ENCODE data around the gene NR2C1.

The NR2C1 gene

DNA sequence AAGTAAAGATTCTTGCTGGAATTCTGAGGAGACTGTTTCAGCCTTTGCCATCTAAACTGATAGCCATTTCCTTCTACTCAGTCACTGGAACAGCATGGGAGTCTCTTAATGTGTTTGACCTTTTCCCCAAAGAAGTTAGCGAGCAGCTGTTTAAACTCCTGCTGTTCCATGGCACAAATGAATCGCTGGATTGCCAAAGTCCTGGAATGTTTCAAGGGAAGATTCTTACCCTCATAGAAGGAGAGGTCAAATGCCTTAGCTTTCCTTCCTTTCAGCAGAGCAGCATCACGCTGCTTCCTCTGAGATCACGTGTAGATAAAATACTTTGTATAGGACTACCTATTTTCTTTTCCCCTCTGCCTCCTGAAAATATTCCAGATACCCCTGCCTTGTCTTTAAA, 10.5 kb upstream of the NR2C1 start:
- no peak for DNase-seq (ENCODE audit: low spot score)

DNA sequence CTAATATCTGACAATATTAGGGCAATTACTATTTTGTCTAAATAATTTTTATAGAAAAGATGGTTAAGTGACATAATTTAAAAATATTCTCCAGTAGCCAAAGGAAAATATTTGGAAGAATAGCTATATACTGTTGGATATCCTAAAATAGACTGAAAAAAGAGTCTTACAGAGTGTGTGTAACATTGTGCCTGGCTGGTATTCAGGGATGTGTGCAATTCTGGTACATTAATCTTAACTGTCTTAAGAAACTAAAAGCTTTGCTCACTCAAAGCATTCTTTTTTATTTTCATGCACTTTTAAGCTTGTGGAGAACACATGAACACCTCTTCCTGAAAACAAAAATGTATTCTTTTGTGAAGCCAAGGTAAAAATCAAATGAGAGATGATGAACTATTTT, 10.1 kb upstream of the NR2C1 start:
- DNase-seq (ENCODE audit: low spot score) = no peak

DNA sequence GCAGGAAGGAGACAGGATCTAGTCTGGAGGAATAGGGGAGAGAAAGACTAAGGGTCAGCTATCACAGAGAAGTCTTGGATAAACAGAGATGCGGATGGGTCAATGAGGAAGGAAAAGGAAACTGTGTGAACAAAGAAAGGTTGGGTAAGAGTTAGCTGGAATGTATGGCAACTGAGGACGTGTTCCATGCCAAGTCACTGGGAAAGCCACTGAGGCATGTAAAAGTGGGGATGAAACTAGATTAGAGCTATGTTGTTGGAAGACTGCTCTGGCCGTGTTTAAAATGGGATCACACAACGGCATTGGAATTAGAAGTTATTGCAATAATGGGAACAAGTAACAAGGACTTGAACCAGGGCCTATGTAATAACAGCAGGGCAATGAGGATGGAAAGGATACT, 3.9 kb upstream of the NR2C1 start:
- no peak for DNase-seq (ENCODE audit: low spot score)

DNA sequence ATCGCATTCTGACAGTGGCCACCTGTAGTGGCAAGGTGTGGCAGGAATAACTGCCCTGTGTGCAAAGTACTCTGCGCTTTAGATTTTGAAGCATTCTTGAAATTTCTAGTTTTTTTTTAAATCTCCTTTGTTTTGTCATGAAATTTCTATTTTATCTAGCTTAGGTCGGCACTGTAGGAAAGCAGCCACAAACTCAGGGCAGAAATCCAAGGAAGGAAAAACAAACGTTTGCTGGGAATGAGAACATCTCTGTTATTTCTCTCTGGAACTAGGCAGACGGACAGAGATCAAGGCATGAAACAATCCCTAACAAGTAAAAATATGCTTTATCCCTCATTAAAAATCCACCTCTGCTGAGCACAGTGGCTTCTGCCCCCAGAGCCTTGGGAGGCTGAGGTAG, 1.3 kb upstream of the NR2C1 start:
- DNase-seq (ENCODE audit: low spot score) = no peak

DNA sequence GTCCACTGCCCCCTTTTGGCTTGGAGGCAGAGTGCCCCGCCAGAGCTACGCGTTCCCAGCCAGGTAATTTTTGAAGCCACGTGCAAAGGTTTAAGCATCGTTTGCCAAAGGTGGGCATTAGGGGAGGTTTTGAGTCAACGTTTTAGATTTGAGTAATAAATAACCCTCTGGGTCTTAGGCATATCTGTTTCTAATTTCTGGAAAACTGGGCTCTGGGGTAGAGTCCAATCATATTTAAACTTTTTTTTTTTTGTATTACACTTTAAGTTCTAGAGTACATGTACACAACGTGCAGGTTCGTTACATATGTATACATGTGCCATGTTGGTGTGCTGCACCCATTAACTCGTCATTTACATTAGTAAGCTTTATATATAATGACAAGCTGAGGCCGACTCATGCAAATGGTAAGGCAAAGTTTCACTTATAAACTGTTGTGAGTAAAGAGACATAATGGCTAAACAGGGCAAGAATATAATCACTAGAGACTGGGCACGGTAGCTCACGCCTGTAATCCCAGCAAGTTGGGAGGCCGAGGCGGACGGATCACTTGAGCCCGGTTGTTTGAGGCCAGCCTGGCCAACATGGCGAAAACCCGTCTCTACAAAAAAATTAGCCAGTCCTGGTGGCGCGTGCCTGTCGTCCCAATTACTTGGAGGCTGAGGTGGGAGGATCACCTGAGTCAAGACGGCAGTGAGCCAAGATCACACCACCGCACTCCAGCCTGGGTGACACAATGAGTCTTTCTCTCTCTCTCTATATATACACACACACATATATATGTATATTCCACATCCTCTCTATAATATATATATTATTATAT, 491 bp upstream of the NR2C1 start:
- no peak for DNase-seq (ENCODE audit: low spot score)

DNA sequence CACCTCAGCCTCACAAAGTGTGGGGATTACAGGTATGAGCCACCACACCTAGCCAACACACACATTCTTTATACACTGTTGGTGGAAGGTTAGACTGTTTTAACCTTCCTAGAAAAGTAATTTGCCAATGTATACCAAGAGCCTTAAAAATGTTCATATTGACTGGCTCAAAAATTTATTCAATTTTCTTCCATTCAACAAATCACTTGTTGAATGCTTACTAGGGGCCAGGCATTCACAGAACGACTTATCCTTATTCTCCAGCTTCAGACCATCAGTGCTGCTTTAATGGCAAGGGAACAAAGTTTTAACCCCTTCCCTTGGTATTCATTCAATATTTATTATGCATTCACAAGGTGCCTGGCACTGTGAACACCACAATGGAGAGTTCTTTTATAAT, 3.0 kb downstream of the NR2C1 start:
- no peak for DNase-seq (ENCODE audit: low spot score)

DNA sequence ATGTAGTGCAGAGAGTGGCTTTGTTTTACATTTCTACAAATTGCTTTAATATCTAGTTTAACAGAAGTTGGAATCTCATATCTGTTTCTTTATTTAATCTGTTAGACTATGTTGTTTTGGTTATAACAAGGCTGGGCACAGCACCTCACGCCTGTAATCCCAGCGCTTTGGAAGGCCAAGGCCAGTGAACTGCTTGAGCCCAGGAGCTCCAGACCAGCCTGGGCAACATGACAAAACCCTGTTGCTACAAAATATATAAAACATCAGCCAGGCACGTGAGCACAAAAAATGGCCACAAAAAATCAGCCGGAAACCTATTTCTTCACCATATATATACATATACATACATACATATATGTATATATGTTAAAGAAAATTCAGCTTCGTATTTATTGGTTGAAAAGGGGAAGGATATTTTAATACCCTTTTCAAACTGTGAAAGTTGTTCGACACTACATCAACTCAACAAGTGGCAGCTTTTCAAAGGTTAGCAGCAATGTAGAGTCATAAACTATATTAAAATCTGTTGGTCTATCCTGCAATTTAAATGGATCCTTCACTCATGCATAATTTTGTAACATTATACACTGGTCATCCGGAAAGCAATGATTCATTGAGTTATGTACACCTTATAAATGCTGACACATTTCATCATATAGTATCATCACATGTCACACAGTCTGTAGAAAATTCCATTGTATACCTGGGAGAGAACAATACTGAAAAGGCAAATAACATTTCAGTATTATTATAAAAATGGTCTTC, 7.1 kb downstream of the NR2C1 start:
- DNase-seq (ENCODE audit: low spot score) = peak; percentile 32

DNA sequence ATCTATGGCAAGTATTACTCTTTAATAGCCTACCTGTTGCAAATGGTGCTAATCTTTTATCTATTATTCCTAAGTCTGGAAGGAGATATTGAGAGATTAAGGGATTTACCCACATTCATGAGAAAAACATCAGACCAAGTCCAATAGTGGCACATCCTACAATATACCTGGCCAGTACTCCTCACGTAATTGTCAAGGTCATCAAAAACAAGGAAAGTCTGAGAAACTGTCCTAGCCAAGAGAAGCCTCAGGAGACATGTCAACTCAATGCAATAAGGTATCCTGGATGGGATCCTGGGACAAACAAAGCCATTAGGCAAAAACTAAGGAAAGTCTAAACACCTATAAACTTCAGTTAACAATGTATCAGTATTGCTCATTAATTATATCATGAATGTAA, 12.5 kb downstream of the NR2C1 start:
- no peak for DNase-seq (ENCODE audit: low spot score)

DNA sequence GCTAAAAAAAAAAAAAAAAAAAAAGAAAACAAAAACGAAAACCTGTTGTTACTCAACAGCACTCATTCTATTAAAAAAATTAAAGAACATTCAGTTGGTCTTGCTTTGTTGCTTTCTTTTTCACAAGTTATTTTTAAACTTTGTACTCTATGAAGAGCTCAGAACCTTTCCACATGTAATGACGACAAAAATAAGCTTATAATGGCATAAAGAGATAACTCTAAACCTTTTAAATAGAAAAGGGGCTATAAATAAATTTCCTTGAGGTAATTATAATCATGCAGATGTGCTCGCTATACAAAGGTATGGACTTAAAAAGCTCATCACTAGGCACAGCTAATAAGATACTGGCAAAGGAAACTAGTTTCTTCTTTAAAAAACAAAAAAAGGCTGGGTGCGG, 13.4 kb downstream of the NR2C1 start:
- DNase-seq (ENCODE audit: low spot score) = no peak

DNA sequence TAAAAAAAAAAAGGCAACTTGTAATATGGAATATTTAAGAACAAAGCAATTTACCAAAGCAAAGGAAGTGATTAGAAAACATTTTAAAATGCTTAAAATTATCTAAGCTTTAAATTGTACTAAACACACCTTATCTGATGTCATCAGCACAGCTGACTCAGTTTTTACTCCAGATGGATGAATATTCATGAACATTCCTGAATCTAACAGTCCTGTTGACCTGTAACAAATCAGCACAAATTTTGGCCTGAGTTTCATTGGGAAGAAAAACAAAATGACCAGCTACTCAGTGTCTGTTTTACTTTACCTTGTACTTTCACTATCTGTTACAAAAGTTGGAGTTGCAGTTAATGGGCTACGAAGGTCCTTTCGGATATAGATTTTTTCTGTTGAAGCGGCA, 16.0 kb downstream of the NR2C1 start:
- DNase-seq (ENCODE audit: low spot score) = no peak

DNA sequence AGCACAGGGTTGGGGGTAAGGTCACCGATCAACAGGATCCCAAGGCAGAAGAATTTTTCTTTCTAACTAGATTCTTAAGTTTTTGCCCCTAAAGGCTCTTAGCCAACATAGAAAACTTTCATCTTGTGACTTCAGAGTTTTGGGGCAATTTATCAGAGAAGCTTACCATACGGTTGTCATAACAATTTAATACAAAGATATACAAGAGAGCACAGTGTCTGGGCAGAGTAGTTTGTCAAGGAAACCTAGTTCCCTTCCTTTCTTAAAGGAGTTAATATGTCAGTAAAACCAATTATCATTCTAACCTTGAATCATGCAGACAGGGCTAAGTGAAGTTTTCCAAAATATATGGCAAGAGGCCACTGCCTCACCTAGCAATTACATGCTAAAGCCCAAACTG, 18.4 kb downstream of the NR2C1 start:
- no peak for DNase-seq (ENCODE audit: low spot score)

DNA sequence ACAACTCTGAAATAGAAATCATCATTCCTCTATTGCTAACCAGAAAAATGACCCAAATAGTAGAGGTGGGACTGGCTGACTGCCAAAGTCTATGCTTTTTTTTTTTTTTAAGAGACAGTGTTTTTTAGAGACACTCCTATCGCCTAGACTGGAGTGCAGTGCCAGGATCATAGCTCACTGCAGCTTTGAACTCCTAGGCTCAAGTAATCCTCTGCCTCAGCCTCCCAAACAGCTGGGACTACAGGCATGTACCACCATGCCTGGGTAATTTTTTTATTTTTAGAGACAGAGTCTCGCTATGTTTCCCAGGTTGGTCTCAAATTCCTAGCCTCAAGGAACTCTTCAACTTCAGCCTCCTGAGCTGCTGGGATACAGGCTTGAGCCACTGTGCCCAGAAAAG, 19.2 kb downstream of the NR2C1 start:
- DNase-seq (ENCODE audit: low spot score) = no peak

DNA sequence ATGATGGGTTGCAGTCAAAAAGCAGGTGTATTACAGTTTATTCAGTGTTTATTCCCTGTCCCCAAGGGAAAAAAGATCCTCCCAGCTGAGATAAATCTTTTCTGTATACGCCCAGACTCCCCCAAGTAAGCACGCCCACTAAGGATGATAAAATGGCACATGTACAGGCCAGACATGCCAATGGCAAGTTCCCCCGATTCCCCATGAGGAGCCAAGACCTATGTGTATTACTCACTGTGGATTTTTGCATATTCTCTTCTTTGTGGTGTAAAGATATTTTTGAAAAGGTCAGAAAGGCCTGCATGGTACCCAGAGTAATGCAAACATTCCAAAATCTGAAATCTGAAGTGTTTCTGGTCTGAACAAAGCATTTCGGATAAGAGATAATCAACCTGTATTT, 22.2 kb downstream of the NR2C1 start:
- no peak for DNase-seq (ENCODE audit: low spot score)

DNA sequence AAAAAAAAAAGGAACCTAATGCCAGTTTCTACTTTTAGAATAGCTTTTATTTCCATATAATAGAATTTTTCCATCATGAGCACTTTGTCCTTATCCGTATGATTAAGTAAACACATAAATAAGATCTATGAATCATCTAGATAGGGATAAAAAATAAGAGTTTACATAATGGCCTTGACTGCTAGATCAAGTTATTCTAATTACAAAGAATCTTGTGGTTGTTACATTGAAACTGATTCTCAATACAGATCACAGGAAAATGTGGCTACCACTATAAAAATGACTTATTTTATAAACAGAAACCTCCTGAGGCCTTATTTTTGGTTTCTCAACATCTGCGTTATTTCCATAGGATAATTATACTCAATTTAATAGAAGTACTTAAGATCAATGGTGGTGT, 35.5 kb downstream of the NR2C1 start:
- DNase-seq (ENCODE audit: low spot score) = no peak

DNA sequence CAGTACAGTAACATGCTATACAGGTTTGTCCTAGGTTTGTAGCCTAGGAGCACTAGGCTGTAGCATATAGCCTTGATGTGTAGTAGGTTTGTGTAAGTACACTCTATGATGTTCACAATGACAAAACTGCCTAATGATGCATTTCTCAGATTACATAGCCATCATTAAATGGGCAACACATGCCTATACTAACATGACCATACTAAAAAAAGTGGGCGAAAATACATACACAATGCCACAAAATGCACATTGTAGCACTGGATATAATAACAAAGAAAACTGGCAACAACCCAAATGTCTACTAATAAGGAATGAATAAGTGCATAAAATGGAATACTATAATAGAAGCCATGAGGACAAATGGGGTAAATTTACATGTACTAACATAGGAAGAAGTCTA, 38.7 kb downstream of the NR2C1 start:
- DNase-seq (ENCODE audit: low spot score) = no peak

DNA sequence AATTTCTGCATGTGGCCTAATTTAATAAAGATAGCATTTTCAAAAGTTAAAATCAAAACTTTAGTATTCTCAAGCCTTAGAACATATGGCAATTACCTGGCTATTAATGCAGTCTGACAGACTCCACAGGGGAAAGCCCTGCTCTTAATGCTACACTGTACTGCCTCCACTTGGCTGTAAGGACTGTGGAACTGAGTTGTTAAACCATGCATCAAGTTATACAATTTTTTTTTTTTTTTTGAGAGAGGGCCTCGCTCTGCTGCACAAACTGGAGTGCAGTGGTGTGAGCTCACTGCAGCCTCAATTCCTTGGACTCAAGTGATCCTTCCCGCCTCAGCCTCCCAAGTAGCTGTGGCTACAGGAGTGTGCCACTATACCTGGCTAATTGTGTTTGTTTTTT, 50.9 kb downstream of the NR2C1 start:
- DNase-seq (ENCODE audit: low spot score) = no peak

DNA sequence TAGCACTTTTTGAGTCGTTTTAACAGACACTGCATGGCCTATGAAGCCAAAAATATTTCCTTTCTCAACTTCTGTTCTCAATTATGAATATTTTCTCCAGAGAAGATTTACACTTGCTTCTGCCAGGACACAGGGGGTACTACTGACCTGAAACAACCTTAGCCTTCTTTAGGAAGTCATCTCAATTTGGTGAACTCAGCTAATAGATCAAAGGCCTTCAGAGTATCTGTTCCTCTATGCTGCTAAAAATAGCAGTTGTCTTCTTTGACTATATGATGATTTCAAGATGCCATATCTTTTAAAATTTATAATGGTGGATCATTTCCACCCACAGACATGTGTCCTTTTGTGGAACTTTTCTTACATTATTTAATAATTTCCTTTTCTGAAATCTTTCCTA, 55.9 kb downstream of the NR2C1 start:
- DNase-seq (ENCODE audit: low spot score) = no peak

DNA sequence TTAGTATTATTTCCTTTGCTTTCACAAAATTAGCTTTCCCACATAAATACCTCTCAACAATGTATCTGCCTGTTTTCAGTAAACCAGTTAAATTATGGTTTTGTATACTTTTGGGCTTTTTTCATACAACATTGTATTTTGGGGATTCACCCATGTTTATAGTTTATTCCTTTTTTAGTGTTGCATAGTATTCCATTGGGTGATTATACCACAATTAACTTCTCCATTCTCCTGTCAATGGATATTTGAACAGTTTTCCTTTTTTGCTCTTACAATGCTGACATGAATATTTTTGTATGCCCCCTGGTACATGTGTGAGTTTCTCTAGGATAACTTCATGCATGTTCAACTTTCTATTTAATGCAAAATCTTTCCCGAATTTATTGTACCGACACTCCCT, 57.3 kb downstream of the NR2C1 start:
- DNase-seq (ENCODE audit: low spot score) = no peak

DNA sequence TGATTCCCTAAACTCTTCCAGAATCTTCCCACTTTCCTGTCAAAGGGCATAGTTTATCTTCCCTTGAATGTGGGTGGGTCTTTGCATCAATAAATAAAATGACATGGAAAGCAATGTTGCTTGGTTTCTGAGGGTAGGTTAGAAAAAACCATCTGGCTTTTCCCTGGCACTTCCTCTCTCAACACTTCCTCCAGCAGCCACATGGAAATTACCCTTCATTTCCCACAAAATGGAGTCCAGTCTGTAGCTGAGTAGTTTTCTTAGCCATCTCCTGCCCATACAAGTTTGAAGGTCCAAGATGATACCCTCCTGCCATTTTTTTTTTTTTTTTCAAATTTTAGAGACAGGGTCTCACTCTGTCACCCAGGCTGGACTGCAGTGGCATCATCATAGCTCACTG, 58.9 kb downstream of the NR2C1 start:
- DNase-seq (ENCODE audit: low spot score) = no peak

DNA sequence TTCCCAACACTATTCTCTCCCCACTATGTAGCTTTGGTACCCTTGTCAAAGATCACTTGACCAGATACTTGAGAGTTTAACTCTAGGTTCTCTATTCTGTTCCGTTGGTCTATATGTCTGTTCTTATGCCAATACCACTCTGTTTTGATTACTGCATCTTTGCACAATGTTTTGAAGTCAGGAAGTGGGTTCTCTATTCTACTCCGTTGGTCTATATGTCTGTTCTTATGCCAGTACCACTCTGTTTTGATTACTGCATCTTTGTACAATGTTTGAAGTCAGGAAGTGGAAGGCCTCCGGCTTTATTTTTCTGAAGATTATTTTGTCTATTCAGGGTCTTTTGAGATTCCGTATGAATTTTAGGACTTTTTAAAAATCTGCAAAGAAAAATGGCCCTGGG, 67.2 kb downstream of the NR2C1 start:
- DNase-seq (ENCODE audit: low spot score) = no peak

DNA sequence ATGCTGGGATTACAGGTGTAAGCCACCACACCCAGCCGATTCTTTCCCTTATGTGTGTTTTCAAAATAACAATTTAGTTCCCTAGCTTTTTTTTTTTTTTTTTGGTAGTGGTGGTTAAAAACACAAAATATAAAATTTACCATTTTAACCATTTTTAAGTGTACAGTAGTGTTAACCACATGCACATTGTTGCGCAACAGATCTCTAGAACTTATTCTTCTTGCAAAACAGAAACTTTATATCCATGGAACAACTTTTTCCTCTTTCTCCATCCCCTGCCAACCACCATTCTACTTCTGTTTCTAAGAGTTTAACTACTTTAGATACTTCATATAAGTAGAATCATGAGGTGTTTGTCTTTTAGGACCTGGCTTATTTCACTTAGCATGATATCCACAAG, 68.8 kb downstream of the NR2C1 start:
- no peak for DNase-seq (ENCODE audit: low spot score)

DNA sequence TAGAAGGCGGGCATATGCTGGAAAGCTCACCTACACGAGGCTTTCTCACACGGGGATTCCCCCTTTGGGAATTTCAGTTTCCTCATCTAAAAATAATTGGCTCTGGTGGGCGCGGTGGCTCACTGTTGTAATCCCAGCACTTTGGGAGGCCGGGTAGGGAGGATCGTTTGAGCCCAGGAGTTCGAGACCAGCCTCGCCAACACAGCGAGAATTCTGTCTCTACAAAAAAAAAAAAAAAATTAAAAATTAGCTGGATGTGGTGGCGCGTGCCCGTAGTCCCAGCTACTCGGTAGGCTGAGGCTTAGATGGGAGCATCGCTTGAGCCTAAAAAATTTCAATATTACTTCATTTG, 69.5 kb downstream of the NR2C1 start:
- no peak for DNase-seq (ENCODE audit: low spot score)

DNA sequence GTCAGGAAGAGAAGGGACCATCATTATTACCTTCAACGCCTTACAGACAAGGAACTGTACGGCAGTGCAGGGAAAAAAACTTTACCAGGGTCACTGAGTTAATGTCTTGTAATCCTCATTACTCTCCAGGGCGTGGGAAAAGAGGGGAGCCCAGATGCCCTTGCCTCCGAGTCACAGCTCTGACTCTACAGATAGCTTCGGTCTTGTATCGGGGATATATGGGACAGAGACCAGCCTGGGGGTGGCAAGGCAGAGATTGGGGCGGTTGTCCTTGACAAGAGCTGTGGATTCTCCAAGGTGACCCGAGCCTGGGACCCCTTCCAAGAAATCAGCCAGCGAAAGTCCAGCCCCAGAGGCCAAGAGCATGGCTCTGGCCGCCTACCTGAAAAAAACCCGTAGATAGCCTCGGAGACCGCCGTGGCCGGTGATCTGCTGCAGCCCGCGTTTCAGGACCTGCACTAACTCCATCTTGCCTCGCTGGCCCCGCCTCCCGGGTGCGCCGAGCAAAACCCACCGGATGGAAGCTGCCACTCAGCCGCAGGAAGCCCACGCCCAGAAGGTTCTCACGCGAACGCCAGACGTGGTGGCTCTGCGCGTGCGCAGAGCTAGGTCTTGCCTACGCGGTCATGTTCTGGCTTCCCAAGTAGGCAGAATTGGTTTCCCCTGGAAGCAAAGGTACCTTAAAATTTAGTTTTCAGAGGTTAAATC, 70.1 kb downstream of the NR2C1 start, which contains the start of gene NDUFA12:
Gene NDUFA12 (minus strand): TSS at position 485 of the 708 bp plus-strand sequence. CDS start 17 bp downstream, at position 468.
- DNase-seq (ENCODE audit: low spot score) = peak; percentile 97
